ENCODE measurements around the gene SLC43A2.

The SLC43A2 gene

GRCh38 chr17:1519678-1520077 is 109.0 kb downstream of the SLC43A2 start:
- Histone ChIP-seq H3K27ac (ENCODE audit: low read depth in 2 of 2, low read length in 2 of 2) (no peak overlapping the region), H3K9ac (ENCODE audit: low read depth in 1 of 2, low read length in 2 of 2) (no peak overlapping the region), H3K4me1 (ENCODE audit: control insufficient read depth in 2 of 2, insufficient read depth in 2 of 2, low read length in 2 of 2) (peaks cover 9 to 12% of the 10 kb centered on the region in 2 donors), H3K27me3 (ENCODE audit: control insufficient read depth in 2 of 2, insufficient read depth in 2 of 2, low read length in 2 of 2) (no peaks in the 10 kb centered on the region), H3K36me3 (ENCODE audit: control insufficient read depth in 2 of 2, insufficient read depth in 2 of 2, low read length in 2 of 2) (peaks cover 14 to 23% of the 10 kb centered on the region in 2 donors), H3K9me3 (ENCODE audit: control insufficient read depth in 2 of 2, low read length in 2 of 2) (no peaks in the 10 kb centered on the region), H3K4me3 (ENCODE audit: low read length in 2 of 2) (no peak overlapping the region)
